Activated CD8-positive, alpha-beta memory T cell treated with anti-CD3 and anti-CD28 coated beads, Interleukin-2, amount 50 U/mL, for 1 hour (primary cell): ENCODE measurements around the gene STYXL1.

Experiments
- DNase-seq: peaks from one replicate; pipeline ENCODE4 v3.0.0-alpha.2; 2020; ENCODE audit errors: extremely low read depth

Gene STYXL1

DNA sequence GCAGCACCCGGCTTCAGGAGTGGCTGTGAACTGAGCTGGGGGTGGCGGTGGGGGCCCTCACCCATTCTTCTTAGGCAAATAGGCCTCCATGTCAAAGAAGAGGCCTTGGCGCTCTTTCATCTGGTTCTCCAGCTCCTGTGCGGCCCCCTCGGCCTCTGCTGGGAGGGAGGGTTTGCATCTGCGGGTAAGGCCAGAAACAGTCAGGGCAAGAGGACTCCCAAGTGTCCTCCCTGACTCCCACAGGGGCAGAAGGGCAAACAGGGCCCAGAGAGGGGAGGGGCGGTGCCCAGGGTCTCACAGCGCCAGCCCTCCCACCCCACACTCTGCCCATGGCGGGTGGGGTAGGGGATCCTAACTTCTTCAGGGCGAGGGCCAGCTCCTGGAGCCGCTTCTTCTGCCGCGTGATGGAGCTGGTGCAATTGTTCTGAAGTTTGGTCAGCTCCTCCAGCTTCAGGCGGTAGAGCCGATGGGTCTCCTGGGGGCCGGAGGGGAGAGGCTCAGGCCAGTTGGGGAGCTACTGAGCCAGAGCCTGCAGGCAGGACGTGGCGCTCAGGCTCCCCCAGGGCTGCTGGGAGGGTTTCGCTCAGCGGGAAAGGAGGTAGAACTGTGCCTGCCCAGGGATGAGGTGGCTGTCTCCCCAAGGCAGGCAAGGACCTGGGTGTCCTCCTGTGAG lies 55.6 kb downstream of the STYXL1 start:
- no peak for DNase-seq

DNA sequence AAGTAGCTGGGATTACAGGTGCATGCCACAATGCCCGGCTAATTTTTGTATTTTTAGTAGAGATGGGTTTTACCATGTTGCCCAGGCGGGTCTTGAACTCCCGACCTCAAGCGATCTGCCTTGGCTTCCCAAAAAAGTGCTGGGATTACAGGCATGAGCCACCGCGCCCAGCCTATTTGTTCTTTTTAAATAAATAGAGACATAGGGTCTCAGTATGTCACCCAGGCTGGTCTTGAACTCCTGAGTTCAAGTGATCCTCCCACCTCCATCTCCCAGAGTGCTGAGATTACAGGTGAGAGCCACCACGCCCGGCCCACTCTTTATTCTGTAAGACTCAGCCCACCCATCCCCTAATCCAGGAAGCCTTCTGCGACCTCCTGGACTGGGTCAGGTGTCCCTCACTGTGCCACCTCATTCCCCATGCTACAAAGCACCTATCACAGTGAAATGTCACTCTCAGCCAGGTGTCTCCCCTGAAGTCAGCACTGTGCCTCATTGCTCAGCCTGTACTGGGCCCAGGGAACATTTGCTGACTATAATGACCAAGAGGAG lies 56.2 kb downstream of the STYXL1 start:
- DNase-seq: no peak

DNA sequence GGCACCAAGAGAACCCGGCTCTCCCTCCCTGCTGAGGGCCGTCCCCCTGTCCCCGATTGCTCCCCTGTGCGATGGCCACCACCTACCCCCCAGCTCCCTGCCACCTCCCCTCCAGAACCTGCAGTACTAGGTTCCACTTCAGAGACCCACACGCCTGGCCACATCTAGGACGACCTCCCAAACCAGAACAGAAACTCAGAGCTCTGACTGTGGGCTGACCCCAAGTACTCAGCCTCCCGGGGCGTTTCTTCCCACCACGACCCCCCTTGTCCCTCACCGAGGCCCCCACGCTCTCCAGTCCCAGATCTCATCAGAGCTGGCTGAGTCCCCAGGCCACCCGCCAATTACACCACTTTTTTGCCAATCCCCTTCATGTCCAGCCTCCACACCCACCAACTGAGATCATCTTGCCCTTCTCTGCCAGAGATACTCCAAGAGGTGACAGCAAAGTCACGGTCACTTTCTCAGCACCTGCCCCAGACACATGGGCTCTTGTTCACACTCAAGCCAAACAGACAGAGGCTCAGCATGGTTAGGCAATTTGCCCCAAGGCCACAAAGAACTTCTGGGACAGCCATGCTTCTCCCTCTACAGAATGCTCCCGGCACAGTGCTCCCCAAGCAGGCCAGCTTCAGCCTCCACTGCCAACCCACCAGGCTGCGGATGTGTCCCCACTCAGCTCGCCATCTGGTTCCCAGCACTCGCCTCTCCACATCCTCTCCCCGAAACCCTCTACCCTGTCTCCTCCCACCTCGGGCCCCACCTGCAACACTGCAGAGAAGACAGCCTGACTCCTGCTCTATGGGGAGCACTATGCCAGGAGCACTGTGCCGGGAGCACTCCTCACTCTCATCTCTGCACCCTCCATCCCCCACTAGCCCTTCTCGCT lies 58.1 kb downstream of the STYXL1 start:
- no peak for DNase-seq

DNA sequence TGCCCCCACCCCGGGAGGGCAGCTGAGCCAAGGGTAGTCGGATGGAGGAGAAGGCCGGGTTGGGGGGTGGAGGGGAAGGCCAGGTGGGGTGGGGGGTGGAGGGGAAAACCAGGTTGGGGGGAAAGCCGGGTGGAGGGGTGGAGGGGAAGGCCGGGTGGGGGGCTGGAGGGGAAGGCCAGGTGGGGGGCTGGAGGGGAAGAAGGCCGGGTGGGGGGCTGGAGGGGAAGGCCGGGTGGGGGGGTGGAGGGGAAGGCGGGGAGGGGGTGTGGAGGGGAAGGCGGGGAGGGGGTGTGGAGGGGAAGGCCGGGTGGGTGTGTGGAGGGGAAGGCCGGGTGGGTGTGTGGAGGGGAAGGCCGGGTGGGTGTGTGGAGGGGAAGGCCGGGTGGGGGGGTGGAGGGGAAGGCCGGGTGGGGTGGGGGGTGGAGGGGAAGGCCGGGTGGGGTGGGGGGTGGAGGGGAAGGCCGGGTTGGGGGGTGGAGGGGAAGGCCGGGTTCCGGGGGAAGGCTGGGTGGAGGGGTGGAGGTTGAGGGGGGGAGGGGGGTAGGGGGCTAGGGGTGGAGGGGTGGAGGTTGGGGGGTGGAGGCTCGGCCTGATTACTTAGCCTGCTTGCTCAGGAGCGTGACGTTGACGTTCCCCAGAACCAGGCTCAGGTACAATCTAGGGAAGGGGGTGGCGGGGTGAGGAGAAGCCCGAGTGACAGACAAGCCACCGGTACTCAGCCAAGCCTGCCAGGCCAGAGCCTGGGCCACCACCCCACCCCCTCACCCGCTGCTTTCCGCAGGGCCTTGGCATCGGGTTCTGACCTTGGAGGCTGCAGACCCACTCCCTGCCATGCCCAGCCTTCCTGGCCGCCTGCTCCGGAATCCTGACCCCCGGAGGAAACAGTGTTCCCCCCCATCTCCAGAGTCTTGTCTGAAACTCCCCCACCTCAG lies 59.0 kb downstream of the STYXL1 start:
- no peak for DNase-seq

DNA sequence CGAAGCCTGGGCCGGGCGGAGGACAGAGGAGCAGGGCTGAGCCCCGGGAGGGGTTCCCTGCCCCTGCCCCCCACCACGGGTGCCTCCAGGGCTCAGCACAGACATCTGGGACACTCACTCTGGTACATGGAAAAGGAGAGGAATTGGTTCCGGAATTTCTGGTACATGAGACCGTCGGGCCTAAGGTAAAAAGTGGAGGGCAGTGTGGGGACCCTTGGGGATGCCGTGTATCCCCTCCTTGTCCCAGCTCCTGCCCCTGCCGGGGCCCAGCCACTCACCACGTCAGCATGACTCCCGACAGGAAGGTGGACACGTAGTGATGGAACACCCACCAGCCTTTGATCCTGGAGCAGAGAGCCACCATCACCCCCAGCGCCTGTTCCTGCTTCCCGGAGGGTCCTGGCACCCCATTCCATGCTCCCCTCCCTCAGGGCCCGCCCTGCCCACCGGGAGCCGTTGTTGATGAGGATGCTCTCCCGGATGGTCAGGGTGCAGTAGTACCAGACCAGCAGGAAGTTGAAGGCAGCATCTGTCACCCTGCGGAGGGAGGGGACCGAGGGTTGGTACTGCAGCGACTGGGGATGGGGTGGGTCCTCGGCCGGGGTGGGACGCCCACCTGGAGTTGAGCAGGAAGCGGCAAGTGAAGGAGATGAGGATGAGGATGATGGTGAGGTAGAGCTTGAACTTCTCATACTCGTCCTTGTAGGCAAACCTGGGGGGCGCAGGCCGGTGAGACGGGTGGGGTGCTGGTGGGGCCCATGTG lies 59.8 kb downstream of the STYXL1 start:
- DNase-seq: no peak

DNA sequence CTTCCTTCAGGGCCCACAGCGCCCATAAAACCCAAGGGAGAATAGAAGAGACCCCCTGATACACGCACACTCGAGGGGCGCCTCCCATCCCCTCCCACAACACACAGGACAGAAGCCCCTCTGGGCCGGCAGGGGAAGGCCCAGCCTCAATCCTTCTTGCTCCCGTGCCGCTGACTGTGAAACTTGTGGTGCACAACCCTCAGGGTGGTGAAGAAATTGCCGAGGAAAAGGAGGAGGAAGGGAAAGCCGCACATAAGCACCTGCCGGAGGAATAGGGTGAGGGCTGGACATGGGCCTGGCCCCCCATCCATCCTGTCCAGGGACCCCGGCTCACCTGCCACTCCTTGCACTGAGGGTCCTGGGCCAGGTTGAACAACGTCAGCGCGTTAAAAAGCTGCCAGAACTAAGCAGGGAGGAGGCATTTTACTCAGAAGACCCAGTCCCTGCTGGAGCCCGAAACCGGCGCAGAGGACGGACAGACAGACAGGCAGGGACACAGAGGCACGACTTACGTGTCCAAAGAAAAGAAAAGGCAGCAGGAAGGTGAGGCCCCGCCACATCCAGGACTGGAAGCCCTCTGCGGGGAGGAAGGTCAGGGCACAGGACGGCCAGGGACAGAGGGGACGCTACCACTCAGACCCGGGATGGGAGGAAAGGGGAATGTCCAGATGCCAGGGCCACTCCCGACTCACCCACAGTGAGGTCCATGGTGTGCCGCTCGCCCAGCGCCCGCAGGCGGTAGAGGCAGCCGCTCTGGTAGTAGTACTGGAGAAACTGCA lies 60.6 kb downstream of the STYXL1 start:
- no peak for DNase-seq

DNA sequence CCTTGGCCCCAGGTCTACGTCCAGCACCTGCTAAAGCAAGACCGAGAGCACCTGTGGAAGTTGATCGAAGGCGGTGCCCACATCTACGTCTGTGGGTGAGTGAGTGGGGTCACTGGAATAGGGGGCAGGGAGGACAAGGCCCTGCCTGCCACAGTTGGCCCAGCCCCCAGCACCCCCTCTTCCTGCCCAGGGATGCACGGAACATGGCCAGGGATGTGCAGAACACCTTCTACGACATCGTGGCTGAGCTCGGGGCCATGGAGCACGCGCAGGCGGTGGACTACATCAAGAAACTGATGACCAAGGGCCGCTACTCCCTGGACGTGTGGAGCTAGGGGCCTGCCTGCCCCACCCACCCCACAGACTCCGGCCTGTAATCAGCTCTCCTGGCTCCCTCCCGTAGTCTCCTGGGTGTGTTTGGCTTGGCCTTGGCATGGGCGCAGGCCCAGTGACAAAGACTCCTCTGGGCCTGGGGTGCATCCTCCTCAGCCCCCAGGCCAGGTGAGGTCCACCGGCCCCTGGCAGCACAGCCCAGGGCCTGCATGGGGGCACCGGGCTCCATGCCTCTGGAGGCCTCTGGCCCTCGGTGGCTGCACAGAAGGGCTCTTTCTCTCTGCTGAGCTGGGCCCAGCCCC lies 61.5 kb downstream of the STYXL1 start:
- DNase-seq: no peak

DNA sequence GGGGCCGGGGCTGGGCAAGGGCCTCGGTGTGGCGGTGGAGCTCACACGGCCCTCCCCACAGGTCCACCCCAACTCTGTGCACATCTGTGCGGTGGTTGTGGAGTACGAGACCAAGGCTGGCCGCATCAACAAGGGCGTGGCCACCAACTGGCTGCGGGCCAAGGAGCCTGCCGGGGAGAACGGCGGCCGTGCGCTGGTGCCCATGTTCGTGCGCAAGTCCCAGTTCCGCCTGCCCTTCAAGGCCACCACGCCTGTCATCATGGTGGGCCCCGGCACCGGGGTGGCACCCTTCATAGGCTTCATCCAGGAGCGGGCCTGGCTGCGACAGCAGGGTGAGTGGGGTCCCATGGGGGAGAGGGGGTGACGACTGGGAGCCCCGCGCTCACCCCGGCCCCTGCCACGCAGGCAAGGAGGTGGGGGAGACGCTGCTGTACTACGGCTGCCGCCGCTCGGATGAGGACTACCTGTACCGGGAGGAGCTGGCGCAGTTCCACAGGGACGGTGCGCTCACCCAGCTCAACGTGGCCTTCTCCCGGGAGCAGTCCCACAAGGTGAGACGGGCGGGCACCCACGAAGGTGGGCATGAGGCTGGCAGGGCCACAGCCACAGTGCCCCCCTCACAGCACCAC lies 62.2 kb downstream of the STYXL1 start:
- DNase-seq: no peak

DNA sequence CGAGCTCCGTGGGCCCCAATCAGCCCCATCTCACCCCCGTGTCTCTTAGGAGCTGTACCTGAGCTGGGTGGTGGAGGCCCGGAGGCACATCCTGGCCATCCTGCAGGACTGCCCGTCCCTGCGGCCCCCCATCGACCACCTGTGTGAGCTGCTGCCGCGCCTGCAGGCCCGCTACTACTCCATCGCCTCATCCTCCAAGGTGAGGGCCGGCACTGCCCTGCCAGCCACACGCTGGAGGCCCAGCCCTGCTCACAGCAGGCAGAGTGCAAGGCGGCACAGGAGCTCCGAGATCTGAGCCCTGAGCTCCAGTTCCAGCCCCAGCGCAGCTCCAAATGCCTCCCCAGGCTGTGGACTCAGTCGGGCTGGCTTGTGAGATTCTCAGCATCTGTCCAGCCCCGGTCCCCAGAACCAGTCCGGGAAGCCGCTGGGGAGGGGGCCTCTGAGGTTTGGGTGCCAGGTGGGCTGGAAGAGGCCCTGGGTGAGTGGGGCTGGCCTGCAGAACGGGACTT lies 62.7 kb downstream of the STYXL1 start:
- no peak for DNase-seq

DNA sequence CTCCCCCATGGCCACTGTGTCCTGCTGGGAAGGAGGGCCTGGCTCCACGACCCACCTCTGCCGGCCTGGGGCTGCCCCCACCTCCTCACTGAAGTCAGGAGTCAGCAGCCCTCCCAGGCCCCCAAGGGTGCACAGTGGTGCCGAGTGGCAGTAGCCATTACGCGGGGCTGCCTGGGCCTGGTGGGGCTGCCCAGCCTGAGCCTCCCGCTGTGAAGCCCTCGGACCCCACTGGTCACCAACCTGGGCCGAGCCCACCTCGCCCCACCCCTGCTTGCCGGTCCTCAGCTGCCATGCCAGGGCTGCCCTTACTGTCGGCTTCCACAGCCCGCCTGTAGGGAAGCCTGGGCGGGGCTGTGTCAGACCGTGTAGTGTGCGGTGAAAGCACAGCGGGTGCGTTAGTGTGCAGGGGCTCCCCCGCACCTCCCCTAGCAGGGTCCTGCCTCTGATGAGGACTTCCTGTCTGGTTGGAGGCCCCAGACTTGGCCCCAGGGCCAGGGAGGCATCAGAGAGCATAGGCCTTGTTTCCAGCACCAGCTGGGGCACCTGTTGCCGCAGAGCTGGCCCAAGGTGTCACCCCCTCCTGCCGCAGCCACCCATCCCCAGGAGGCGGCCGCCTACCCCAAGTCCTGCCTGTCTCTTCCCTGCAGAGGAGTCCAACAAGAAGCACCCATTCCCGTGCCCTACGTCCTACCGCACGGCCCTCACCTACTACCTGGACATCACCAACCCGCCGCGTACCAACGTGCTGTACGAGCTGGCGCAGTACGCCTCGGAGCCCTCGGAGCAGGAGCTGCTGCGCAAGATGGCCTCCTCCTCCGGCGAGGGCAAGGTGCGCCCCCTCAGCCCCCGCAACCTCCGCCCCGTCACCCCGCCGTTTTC lies 63.4 kb downstream of the STYXL1 start:
- no peak for DNase-seq

DNA sequence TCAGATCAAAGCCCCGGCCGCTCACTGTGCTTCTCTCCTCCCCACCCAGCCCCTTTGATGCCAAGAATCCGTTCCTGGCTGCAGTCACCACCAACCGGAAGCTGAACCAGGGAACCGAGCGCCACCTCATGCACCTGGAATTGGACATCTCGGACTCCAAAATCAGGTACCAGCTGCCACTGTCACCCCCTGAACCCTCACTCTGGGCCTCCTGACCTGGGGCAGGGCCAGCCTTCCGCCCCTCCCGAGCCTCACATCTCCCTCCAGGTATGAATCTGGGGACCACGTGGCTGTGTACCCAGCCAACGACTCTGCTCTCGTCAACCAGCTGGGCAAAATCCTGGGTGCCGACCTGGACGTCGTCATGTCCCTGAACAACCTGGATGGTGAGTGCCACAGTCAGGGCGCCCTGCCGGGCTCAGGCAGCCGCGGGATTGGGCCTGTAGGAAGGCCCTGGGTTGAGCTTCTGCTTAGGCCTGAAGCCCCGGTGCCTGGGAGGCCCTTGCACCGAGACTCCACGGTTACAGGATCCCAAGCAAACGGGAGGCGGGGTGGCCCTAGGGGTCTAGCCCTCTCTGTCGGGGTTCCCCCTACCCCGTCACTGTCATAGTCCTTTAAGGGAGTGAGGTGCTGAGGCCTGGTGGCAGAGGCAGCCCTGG lies 64.2 kb downstream of the STYXL1 start:
- DNase-seq: no peak

DNA sequence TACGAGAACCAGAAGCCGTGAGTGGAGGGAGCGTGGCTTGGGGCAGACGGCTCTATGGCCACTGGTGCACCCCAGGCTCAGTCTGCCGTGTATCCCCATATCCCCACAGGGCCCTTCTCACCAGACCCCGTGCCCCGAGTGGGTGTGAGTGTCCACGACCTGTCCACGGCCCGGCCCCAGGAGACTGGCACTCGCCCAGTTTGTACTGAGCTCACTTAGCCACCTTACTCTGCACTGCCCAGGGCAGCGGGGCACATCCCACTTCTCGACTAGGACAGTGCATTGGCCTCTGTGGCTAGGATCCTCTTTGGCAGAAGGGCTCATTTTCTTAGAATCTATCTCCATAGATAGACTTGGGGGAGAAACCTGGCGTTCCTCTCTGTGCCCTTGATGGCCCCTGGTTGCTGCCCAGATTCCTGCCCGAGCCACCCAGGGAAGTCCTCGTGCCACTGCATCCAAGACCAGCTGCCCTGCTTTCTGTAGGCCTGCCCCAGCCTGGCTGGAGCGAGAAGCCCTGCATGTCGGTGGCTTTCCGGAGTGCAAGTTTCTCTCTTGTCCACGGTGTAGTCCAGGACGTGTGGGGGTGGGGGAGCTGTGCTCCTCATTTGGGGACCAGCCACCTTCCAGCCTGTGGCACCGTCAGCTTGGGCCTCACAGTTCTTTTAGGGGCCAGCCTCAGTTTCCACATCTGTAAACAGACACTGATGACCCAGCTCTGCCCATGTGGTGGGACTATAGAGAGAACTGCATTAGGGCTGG lies 65.3 kb downstream of the STYXL1 start:
- DNase-seq: no peak

DNA sequence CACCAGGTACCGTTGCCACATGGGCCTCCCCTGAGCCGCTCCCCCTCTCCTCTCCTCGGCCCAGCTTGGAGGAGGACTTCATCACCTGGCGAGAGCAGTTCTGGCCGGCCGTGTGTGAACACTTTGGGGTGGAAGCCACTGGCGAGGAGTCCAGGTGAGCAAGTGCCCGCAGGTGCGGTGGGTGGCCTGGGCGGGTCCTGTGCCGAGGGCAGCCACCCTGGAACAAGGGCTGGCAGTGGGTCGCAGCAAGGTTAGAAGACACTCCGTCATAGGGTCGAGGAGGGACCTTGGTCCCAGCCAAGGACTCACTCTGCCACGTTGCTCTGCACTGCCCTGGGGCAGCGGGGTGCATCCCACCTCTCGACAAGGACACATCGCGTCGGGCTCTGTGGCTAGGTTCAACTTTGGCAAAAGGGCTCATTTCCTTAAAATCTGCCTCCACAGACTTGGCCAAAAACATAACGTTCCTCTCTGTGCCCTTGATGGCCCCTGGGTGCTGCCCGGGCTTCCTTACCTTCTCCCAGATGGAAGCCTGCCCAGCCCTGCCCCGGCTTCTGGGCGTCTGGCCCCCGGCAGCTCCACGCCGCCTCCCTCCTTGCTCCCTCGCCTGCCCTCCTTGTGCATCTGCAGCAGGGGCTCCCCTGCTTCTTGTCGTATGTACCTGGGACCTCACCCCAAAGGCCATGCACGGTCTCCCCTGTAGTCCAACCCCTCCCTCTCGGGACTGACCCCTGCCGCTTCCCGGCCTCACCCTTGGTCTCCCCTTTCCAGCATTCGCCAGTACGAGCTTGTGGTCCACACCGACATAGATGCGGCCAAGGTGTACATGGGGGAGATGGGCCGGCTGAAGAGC lies 66.1 kb downstream of the STYXL1 start:
- DNase-seq: no peak

DNA sequence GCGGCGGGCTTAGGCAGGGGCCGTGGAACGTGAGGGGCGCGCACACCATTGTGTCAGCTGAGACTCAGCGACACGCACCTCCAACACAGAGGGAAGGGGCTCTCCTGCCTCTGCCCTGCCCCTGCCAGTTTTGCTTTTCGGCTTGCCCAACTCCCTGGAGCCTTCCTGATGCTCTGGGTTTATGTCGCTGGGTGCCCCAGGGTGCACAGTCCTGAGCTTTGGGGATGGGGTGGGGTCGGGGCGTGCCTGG lies 66.7 kb downstream of the STYXL1 start:
- DNase-seq: no peak

DNA sequence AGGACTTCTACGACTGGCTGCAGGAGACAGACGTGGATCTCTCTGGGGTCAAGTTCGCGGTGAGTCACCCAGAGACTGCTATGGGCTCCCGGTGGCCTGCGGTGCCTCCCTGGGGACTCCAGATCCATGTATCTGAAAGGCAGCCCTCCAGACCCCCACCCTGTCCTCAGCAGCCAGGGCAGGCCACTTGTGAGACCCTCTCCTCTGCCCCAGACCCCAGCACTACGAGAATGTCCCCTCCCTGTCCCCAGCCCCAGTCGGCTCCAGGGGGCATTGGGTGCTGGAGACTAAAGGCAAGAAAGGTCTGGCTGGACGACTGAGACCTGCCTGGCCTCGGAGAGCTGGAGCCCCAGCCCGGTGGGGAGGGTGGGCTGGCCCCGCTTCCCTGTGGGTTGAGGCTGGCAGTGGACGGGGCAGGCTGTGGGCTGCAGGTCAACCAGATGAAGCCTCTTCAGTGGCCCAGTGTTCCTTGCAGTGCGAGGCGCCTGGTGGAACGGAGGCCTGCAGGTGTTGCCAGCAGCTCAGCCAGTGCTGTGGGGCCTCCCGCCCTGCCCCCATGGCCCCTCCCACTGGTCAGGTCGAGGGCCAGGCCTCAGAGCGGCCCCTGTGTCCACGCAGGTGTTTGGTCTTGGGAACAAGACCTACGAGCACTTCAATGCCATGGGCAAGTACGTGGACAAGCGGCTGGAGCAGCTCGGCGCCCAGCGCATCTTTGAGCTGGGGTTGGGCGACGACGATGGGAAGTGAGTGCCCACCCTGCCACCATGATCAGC lies 67.2 kb downstream of the STYXL1 start:
- DNase-seq: no peak
